Stimulated activated naive CD8-positive, alpha-beta T cell treated with anti-CD3 and anti-CD28 coated beads, Interleukin-15, Interleukin-2, amounts not matched to agents 100 U/mL and 50 U/mL, for 24 hours (primary cell): Measurements from ENCODE around the gene NETO2.
A peak's percentile ranks its signal among the peaks of the same experiment; 100 is the strongest.
"Not testable (repeated sequence)": the region's sequence is repeated elsewhere in the genome, so short reads cannot be mapped to it uniquely, and the experiment has no call there.

ENCODE experiments used
- ATAC-seq: fragments of 150-1000 bp; cut with Tn5 transposase; one replicate; pipeline ENCODE4 v1.10.0; 2021
- DNase-seq: peaks from one replicate; pipeline ENCODE4 v3.0.0; 2021

NETO2 gene, protein sequence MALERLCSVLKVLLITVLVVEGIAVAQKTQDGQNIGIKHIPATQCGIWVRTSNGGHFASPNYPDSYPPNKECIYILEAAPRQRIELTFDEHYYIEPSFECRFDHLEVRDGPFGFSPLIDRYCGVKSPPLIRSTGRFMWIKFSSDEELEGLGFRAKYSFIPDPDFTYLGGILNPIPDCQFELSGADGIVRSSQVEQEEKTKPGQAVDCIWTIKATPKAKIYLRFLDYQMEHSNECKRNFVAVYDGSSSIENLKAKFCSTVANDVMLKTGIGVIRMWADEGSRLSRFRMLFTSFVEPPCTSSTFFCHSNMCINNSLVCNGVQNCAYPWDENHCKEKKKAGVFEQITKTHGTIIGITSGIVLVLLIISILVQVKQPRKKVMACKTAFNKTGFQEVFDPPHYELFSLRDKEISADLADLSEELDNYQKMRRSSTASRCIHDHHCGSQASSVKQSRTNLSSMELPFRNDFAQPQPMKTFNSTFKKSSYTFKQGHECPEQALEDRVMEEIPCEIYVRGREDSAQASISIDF

GRCh38 chr16:47143677-47144558 is at the start of gene NETO2:
Gene NETO2 (minus strand): TSS chr16:47143945. CDS start chr16:47143612, 333 bp downstream.
- DNase-seq (peak; percentile 68), ATAC-seq (peak; percentile 70)

DNA sequence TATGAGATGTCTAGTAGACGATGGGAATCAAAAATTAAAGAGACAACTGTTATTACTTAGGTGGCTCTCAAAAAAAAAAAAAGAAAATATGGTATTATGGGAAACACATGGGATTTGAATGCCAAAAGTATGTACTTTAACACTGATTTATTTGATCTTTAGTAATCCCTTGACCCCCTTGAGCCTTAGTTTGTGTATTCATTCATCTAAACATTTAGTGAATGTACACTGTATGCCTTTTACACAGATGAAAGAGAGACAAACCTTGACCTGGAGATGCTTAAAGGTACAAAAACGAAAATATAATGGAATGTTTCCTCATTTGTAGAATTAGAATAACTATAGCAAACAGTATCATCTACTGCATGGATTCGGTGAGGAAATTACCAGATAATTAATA is 38.6 kb upstream of the NETO2 start:
- no peak for DNase-seq
- no peak for ATAC-seq

DNA sequence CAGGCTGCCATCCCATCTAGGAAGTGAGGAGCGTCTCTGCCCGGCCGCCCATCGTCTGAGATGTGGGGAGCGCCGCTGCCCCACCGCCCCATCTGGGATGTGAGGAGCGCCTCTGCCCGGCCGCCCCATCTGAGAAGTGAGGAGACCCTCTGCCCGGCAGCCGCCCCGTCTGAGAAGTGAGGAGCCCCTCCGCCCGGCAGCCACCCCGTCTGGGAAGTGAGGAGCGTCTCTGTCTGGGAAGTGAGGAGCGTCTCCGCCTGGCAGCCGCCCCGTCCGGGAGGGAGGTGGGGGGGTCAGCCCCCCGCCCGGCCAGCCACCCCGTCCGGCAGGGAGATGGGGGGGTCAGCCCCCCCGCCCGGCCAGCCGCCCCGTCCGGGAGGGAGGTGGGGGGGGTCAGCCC is 37.3 kb upstream of the NETO2 start:
- ATAC-seq, DNase-seq: not testable (repeated sequence)

DNA sequence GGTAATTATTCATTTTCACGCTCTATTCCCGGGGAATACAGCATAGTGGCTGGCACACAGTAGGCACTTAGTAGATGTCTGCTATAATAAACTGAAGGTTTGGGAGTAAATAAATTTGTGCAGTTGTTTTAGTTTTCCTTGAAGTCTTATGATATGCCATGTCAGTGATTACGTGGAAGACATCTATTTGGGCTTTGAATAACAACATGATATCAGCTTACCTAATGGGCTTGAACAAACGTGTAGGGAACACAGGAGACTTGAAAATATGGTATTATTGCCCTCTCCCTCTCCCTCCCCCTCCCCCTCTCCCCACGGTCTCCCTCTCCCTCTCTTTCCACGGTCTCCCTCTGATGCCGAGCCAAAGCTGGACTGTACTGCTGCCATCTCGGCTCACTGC is 36.3 kb upstream of the NETO2 start:
- no peak for ATAC-seq
- DNase-seq, result no peak

- DNase-seq (no peak), ATAC-seq (no peak)
Observed at GRCh38 chr16:47175152-47175551, 31.4 kb upstream of the NETO2 start.

DNA sequence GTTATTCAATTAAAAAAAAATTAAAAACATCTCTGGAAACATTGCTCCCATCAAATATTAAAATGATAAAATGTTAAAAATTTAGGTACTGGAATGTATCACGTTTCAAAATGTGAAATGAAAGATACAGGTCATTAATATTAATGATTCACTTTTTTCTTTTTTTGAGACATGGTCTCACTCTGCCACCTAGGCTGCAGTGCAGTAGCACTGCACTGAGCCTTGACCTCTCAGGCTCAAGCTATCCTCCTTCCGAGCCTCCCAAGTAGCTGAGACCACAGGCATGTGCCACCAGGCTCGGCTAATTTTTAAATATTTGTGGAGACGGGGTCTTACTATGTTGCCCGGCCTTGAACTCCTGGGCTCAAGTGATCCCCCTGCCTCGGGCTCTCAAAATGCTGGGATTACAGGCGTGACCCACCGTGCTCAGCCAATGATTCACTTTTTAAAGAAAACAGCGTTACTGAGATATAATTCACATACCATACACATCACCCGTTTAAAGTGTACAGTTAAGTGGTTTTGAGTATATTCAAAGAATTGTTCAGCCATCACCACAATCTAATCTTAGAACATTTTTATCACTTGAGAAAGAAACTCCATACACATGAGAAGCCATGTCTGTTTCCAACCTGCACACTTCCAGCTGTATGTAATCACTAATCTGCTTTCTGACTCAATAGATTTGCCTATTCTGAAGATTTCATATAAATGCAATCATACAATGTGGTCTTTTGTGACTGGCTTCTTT is 19.1 kb upstream of the NETO2 start:
- DNase-seq (no peak), ATAC-seq (no peak)

DNA sequence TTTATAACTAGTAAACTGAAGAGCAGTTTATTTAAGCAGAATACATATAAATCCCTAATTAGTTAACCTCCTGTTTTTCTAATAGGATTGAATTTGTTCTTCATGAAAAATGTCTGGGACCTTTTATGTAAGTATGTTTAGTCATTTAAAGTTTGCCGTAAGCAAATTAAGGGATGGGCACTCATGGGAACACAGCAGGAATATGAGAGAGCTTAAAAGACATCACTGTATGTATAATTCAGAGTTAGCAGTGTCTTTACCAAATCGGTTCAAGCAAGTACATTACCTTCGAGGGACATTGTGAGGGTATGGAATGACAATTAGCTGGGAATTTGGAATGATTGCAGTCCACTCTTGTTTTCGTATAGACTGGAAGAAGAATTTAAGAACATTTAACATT is 17.7 kb upstream of the NETO2 start:
- DNase-seq (no peak), ATAC-seq (no peak)

- no peak for ATAC-seq
Observed at GRCh38 chr16:47160422-47160821, 16.7 kb upstream of the NETO2 start.

DNA sequence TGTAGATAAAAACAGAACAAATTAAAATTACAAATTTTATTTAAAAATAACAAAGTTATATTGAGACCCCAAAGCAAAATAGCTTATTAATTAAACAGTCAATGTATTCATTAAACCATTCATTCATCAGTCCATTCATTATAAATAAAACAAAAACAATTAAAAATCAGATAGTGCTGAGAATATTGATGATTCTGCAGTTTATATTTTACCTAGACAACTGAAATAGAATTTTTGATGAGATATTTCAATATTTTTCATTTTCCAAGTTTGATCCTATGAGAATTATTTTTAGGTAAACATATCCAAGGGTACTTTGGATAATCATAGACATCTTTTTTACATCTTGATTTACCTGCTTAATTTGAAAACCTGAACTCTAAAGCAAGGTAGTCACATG is 15.2 kb upstream of the NETO2 start:
- DNase-seq, result no peak
- no peak for ATAC-seq

More at GRCh38 chr16:47160422-47160821, 16.7 kb upstream of the NETO2 start:
- no peak for DNase-seq

DNA sequence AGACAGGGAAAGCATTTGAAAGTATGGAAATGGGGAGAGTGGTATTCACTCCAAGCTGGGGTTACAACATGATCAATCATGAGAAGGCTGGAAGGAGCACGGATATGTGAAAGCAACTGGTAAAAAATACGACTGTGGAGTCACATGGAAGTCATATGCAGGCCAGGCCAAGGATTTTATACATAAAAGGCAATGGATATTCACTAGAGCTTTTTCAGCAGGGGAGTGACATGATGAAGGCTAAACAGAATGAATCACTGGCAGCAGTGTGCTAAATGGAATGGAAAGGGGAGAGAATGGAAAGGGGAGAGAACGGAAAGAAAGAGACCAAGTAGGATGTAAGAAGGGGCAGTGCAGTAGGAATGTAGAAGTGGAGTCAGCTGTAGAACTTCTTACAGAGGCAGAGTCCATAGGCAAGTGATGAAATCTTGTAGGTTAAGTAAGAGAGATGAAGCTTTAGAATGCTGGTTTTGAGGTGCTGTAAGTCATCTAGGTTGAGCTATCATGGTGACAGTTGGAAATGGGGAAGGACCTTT is 13.0 kb upstream of the NETO2 start:
- DNase-seq (no peak), ATAC-seq (no peak)

DNA sequence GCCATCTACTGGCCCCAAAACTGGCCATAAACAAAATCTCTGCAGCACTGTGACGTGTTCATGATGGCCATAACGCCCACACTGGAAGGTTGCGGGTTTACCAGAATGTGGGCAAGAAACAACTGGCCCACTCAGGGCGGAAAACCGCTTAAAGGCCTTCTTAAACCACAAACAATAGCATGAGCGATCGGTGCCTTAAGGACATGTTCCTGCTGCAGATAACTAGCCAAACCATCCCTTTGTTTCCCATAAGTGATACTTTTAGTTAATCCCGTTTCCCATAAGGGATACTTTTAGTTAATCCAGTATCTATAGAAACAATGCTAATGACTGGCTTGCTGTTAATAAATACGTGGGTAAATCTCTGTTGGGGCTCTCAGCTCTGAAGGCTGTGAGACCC is 8.8 kb upstream of the NETO2 start:
- ATAC-seq, DNase-seq: not testable (repeated sequence)

GRCh38 chr16:47150067-47150466 is 6.3 kb upstream of the NETO2 start:
- DNase-seq, result no peak
- ATAC-seq, result no peak

GRCh38 chr16:47144559-47144877 is 773 bp upstream of the NETO2 start:
- DNase-seq (no peak), ATAC-seq (no peak)

DNA sequence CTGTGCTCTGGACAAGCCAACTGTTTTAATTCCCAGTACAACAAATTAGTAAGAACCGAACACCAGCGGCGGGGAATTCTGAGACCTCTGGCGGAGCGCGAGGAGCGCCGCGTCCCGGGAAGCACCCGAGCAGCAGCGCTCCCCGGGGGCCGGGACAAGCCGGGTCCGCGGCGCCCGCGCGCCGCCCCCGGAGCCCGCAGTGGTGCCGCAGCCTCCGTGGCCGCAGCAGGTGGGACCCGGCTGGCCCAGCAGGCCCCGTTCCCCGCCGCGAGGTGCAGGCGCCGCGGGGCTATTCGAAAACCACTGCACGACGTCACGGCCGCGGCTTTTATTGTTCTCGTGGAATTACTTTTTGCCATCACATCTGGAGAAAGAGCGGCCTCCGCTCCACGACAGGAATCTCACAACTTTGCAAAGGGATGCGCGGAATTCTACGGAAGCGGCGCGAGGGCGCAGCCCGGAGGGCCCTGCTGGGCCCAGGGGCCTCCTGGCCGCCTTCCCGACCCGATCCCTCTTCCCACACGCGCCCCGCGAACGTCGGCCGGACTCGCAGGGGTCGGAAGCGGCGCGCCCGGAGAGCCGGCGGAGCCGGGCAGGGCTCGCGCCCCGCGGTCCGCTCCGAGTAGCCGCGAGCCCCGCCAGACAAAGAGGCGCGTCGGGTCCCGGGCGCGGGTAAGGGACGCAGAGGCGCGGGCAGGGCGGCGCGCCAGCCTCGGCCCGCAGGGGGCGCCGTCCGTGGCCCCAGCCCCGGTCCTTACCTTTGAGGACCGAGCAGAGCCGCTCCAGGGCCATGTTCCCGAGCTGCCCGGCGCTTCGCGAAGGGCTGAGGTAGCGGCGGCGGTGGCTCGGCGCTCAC is 696 bp downstream of the NETO2 start:
- ATAC-seq (peak; percentile 81), DNase-seq (peak; percentile 75)

DNA sequence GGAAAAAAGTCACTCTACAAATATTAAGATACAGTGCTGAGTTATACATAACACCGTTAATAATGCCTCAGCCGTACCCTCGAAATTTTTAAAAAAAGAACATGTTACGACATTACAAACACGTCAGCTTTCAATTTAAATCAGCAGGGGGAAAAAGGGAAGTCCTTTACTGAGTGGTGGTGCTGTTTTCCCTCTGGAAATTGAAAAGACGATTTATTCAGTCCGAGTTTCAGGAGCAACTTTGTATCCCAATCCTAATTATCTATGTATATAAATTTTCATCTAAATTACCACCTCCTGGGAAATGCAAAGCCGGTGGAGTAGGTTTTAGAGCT is 1.3 kb downstream of the NETO2 start:
- no peak for ATAC-seq
- DNase-seq, result no peak

- ATAC-seq (peak; percentile 74), DNase-seq (peak; percentile 81)
Observed at GRCh38 chr16:47141773-47142485, 1.8 kb downstream of the NETO2 start.

GRCh38 chr16:47140686-47141085 is 3.1 kb downstream of the NETO2 start:
- no peak for ATAC-seq
- no peak for DNase-seq

- DNase-seq, result no peak
- ATAC-seq, result no peak
Observed at GRCh38 chr16:47139561-47140185, 4.1 kb downstream of the NETO2 start.

- not testable (repeated sequence) for ATAC-seq, DNase-seq
Observed at GRCh38 chr16:47137925-47138324, 5.8 kb downstream of the NETO2 start.
